K562 (cell line): ENCODE results near the gene PES1. TPM values are rescaled to one million over a fixed set of nuclear protein-coding genes. Genes with fewer than 3 reads are reported as not detected.
"Not testable (repeated sequence)": the region's sequence is repeated elsewhere in the genome, so short reads cannot be mapped to it uniquely, and the experiment has no call there.

ENCODE experiments used
- ATAC-seq: fragments of 200-7000 bp; cut with Tn5 transposase; 3 replicates; pipeline ENCODE4 v1.9.1; 2020; ENCODE audit warnings: moderate library complexity
- BruUV-seq: library from RNA; stranded (reverse); fragments of 400-500 nt; replicated peaks from 2 replicates; lab custom pipeline; 2021; lab: Mats Ljungman, UMichigan
- CTCF ChIA-PET: fragments of 300-600 bp; formaldehyde crosslinking; extraction: SDS; loops from one replicate; lab custom pipeline; 2021; ENCODE audit warnings: low intra/inter-chr PET ratio; lab: Yijun Ruan, JAX
- POLR2A ChIA-PET: fragments of 300-600, 350-650 bp; sonication (Branson Sonifier 250); formaldehyde crosslinking; extraction: SDS; loops from one replicate; lab custom pipeline; 2021; ENCODE audit warnings: antibody characterized with exemption, inconsistent platforms; lab: Yijun Ruan, JAX
- DNase-seq, 4 experiments: peaks; one replicate each; pipeline versions ENCODE4 v3.0.0 to v3.0.0-alpha.2; 2011 to 2018; ENCODE audit warnings: low spot score in 3 of 4, mixed read lengths in 3 of 4; ENCODE audit errors: extremely low read depth in 1 of 4
- FAIRE-seq: peaks from 2 replicates; lab custom pipeline; 2011; peaks lifted over from hg19 to GRCh38; lab: Jason Lieb, UNC
- H2AFZ ChIP-seq: 2 replicates; pipeline ENCODE4 v1.6.0; 2011; ENCODE audit warnings: low read depth, low read length, control low read depth, inconsistent platforms
- H3K27ac ChIP-seq: fragments of 200-600 bp; 3 replicates; pipeline ENCODE4 v1.8.0; 2011; ENCODE audit warnings: low read depth, mild to moderate bottlenecking, control low read depth, inconsistent platforms, low read length, moderate library complexity, mixed read lengths; ENCODE audit errors: extremely low read depth
- H3K27me3 ChIP-seq, 2 experiments: fragments of 300-600 bp in 1 of 2; 2 replicates in 1 of 2; 3 replicates in 1 of 2; pipeline versions ENCODE4 v1.6.0 to v1.8.0; 2011; ENCODE audit warnings: inconsistent platforms in 2 of 2, low read length in 2 of 2, mild to moderate bottlenecking in 1 of 2, mixed read lengths in 1 of 2, moderate library complexity in 1 of 2; ENCODE audit not compliant: control insufficient read depth in 2 of 2, insufficient read depth in 2 of 2
- H3K36me3 ChIP-seq: fragments of 300-600 bp; 3 replicates; pipeline ENCODE4 v1.8.0; 2011; ENCODE audit warnings: mild to moderate bottlenecking, low read length, inconsistent platforms; ENCODE audit not compliant: control insufficient read depth, insufficient read depth
- H3K4me1 ChIP-seq, 2 experiments: fragments of 200-600 bp in 1 of 2; replicated peaks in 1 of 2; 2 replicates in 1 of 2; 3 replicates in 1 of 2; pipeline versions ENCODE4 v1.5.1 to v1.8.0; 2011; ENCODE audit warnings: inconsistent platforms in 2 of 2, low read length in 2 of 2, mild to moderate bottlenecking in 1 of 2, mixed read lengths in 1 of 2, moderate library complexity in 1 of 2; ENCODE audit not compliant: control insufficient read depth in 2 of 2, insufficient read depth in 2 of 2
- H3K4me2 ChIP-seq: 2 replicates; pipeline ENCODE4 v1.6.1; 2011; ENCODE audit warnings: low read length, control low read depth, inconsistent platforms, mixed read lengths; ENCODE audit not compliant: insufficient read depth
- H3K4me3 ChIP-seq: fragments of 200-600 bp; sonication (generic), shearing (Covaris generic); 2 replicates; pipeline ENCODE4 v1.5.1; 2016; ENCODE audit warnings: control low read depth, inconsistent platforms
- H3K79me2 ChIP-seq: fragments of 200-600 bp; 3 replicates; pipeline ENCODE4 v1.8.0; 2011; ENCODE audit warnings: low read length, inconsistent platforms; ENCODE audit not compliant: control insufficient read depth, insufficient read depth
- H3K9ac ChIP-seq, 2 experiments: 2 replicates each; pipeline versions ENCODE4 v1.6.0 to v1.6.1; 2011; ENCODE audit warnings: low read depth in 2 of 2, low read length in 2 of 2, control low read depth in 1 of 2, inconsistent platforms in 1 of 2, mild to moderate bottlenecking in 1 of 2, mixed read lengths in 1 of 2; ENCODE audit not compliant: insufficient read depth in 1 of 2
- H3K9me1 ChIP-seq: one replicate; pipeline ENCODE4 v1.6.0; 2011; ENCODE audit warnings: inconsistent platforms, mild to moderate bottlenecking, low read length, moderate library complexity; ENCODE audit not compliant: control insufficient read depth, insufficient read depth
- H3K9me3 ChIP-seq: replicated peaks from 2 replicates; pipeline ENCODE4 v1.5.1; 2011; ENCODE audit warnings: low read depth, low read length, inconsistent platforms; ENCODE audit not compliant: control insufficient read depth, insufficient read depth
- H4K20me1 ChIP-seq: replicated peaks from 2 replicates; pipeline ENCODE4 v1.6.1; 2011; ENCODE audit warnings: low read length, inconsistent platforms, mixed read lengths; ENCODE audit not compliant: control insufficient read depth, insufficient read depth
- MAZ ChIP-seq, 2 experiments: fragments of 450-650 bp in 1 of 2; sonication (generic) in 1 of 2; formaldehyde crosslinking; IDR thresholded peaks in 1 of 2; conservative IDR thresholded peaks in 1 of 2; 2 replicates each; pipeline versions ENCODE4 v1.4.0 to v1.5.0; 2020; ENCODE audit warnings: mild to moderate bottlenecking in 1 of 2, missing genetic modification reagents in 1 of 2
- NFYB ChIP-seq: IDR thresholded peaks from 2 replicates; pipeline ENCODE4 v1.6.1; 2011; ENCODE audit warnings: mild to moderate bottlenecking, moderate library complexity; ENCODE audit not compliant: insufficient read length; ENCODE audit errors: extremely low read depth
- POLR2G ChIP-seq: fragments of 200-400 bp; formaldehyde crosslinking; IDR thresholded peaks from 2 replicates; pipeline ENCODE4 v1.6.1; 2017; ENCODE audit warnings: low read depth, mild to moderate bottlenecking, antibody characterized with exemption, low read length, moderate library complexity
- RAD21 ChIP-seq, 2 experiments: fragments of 250-450 bp in 1 of 2; fragments of 450-650 bp in 1 of 2; sonication (Bioruptor Pico) in 1 of 2; formaldehyde crosslinking in 1 of 2; IDR thresholded peaks in 1 of 2; conservative IDR thresholded peaks in 1 of 2; 2 replicates each; pipeline versions ENCODE4 v1.4.0 to v1.8.0; 2020 to 2022; ENCODE audit warnings: mild to moderate bottlenecking in 2 of 2, moderate library complexity in 1 of 2
- RBFOX2 ChIP-seq: fragments of 200-400 bp; formaldehyde crosslinking; IDR thresholded peaks from 2 replicates; pipeline ENCODE4 v1.6.1; 2017; ENCODE audit warnings: low read depth, mild to moderate bottlenecking, low read length, moderate library complexity
- ZNF24 ChIP-seq: fragments of 450-650 bp; IDR thresholded peaks from 2 replicates; pipeline ENCODE4 v1.6.1; 2016
- WGBS: fragments of 100-300 bp; shearing (Covaris generic); methylation state at CpG from one replicate; pipeline ENCODE4 v1.1.6; 2016; ENCODE audit warnings: low coverage, mixed read lengths; ENCODE audit not compliant: insufficient coverage; ENCODE audit errors: missing lambda C conversion rate; 5-methylcytosine and 5-hydroxymethylcytosine counted together
- in situ Hi-C: fragments of 300-500 bp; cut with MboI; formaldehyde crosslinking; loops from 4 replicates; pipeline ENCODE4 v1.15.0; 2018; ENCODE audit warnings: inconsistent platforms, mixed read lengths
- intact Hi-C: fragments of 100-400 bp; cut with micrococcal nuclease; formaldehyde crosslinking; loops from 2 replicates; pipeline ENCODE4 v1.14.2; 2022
- polyA plus RNA-seq, 8 experiments: library from polyadenylated mRNA; depleted of rRNA in 4 of 8; stranded (reverse) in 5 of 8; unstranded in 3 of 8; fragments of >200 nt; fragmentation: Nextera tagmentation in 2 of 8; fragmentation: Illumina TruSeq in 1 of 8; extraction: Ambion mirVana in 2 of 8; extraction: Trizol in 1 of 8; gene quantifications; 2 replicates each; pipeline versions ENCODE4 v1.2.1 to v1.2.3, GENCODE V29; 2011 to 2014; ENCODE audit warnings: inconsistent platforms in 1 of 8, missing spikeins in 1 of 8
- total RNA-seq, 7 experiments: library from RNA; depleted of rRNA in 6 of 7; stranded (reverse); fragments of >200 nt in 6 of 7; fragmentation: Illumina TruSeq in 2 of 7; extraction: Trizol in 2 of 7; gene quantifications; 2 replicates each; pipeline versions ENCODE4 v1.2.1 to v1.2.3, GENCODE V29; 2011 to 2021; ENCODE audit warnings: low replicate concordance in 1 of 7
- TF ChIP-seq, protein P1 (sequence below): fragments of 200-800 bp; sonication (Bioruptor generic); IDR thresholded peaks from 2 replicates; pipeline ENCODE4 v1.6.1; 2017; ENCODE audit warnings: missing genetic modification characterization, missing compliant biosample characterization
- TF ChIP-seq, protein P2 (sequence below), 3 experiments: IDR thresholded peaks in 2 of 3; conservative IDR thresholded peaks in 1 of 3; 2 replicates each; pipeline ENCODE4 v1.5.1; 2011 to 2012; ENCODE audit warnings: low read length in 3 of 3, mild to moderate bottlenecking in 3 of 3, control low read depth in 2 of 3, improper control_type of control experiment in 1 of 3, inconsistent platforms in 1 of 3, low read depth in 1 of 3, mixed read lengths in 1 of 3, moderate library complexity in 1 of 3; ENCODE audit not compliant: insufficient read depth in 2 of 3
- TF ChIP-seq, protein P3 (sequence below): fragments of 450-650 bp; IDR thresholded peaks from 2 replicates; pipeline ENCODE4 v1.6.1; 2016
- TF ChIP-seq, protein P4 (sequence below), 3 experiments: fragments of 200-800 bp in 1 of 3; sonication (Bioruptor generic) in 1 of 3; sonication (generic) in 1 of 3; formaldehyde crosslinking in 1 of 3; IDR thresholded peaks; 2 replicates each; pipeline versions ENCODE4 v1.6.1 to v1.8.0; 2016 to 2022; ENCODE audit warnings: mild to moderate bottlenecking in 2 of 3, missing compliant biosample characterization in 2 of 3, missing genetic modification characterization in 2 of 3, missing genetic modification reagents in 1 of 3
- TF ChIP-seq, protein P5 (sequence below): sonication (generic); formaldehyde crosslinking; IDR thresholded peaks from 2 replicates; pipeline ENCODE4 v1.8.1; 2023; ENCODE audit warnings: mild to moderate bottlenecking, missing genetic modification reagents

The PES1 gene
- total and polyA plus RNA-seq, 9 of the 15 experiments (the other 6 are each of a cell fraction or from before 2014, with no cell fraction given): 6.5 to 158 (median 94.3) TPM

DNA sequence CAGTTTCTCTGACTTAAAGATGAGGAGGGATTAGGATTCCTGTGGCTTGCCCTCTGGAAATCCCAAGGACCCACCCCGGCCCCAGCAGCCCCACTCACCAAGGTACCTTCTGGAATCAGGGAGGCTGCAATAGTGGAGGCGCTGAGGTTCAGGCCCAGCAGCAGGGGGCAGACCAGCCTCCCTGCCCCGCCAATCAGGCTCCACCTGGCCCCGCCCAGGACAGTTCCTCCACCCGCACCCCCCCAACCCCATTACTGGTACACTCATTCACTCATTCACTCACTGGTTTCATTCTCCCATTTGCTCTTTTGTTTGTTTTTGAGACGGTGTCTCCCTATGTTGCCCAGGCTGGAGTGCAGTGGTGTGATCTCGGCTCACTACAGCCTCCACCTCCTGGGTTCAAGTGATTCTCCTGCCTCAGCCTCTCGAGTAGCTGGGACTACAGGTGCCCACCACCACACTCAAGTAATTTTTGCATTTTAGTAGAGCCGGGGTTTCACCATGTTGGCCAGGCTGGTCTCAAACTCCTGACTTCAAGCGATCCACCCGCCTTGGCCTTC is 31.0 kb downstream of the PES1 start:
- peak; percentile 69 to 86 (median 76) for DNase-seq
- WGBS: 48% methylated on average over 6 of the region's 11 CpGs
- CTCF ChIA-PET: interaction anchor here (0.6 to 1.1 kb wide), 2 partner anchors 194 to 670 kb away, joined by 3 read pairs; no protein-coding TSS in a partner anchor
- TF ChIP-seq RAD21 (CRISPR knock-in tag; conservative IDR thresholded peaks at IDR 0.05 in 1 of 2, IDR thresholded peaks at IDR 0.05 in 1 of 2): 0 out of 4 replicates have a peak, but pooled peaks of 1 of the 2 experiments have one; percentile 9
- TF ChIP-seq NFYB: peak; percentile 13
- peak; percentile 96 for TF ChIP-seq ZNF24
- TF ChIP-seq, protein P1, sequence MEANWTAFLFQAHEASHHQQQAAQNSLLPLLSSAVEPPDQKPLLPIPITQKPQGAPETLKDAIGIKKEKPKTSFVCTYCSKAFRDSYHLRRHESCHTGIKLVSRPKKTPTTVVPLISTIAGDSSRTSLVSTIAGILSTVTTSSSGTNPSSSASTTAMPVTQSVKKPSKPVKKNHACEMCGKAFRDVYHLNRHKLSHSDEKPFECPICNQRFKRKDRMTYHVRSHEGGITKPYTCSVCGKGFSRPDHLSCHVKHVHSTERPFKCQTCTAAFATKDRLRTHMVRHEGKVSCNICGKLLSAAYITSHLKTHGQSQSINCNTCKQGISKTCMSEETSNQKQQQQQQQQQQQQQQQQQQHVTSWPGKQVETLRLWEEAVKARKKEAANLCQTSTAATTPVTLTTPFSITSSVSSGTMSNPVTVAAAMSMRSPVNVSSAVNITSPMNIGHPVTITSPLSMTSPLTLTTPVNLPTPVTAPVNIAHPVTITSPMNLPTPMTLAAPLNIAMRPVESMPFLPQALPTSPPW (CRISPR knock-in tag): peak; percentile 67
- TF ChIP-seq POLR2G: peak; percentile 37
- TF ChIP-seq, protein P2, sequence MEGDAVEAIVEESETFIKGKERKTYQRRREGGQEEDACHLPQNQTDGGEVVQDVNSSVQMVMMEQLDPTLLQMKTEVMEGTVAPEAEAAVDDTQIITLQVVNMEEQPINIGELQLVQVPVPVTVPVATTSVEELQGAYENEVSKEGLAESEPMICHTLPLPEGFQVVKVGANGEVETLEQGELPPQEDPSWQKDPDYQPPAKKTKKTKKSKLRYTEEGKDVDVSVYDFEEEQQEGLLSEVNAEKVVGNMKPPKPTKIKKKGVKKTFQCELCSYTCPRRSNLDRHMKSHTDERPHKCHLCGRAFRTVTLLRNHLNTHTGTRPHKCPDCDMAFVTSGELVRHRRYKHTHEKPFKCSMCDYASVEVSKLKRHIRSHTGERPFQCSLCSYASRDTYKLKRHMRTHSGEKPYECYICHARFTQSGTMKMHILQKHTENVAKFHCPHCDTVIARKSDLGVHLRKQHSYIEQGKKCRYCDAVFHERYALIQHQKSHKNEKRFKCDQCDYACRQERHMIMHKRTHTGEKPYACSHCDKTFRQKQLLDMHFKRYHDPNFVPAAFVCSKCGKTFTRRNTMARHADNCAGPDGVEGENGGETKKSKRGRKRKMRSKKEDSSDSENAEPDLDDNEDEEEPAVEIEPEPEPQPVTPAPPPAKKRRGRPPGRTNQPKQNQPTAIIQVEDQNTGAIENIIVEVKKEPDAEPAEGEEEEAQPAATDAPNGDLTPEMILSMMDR (IDR thresholded peaks at IDR 0.05 in 2 of 3, conservative IDR thresholded peaks at IDR 0.05 in 1 of 3; ENCODE audit: insufficient read depth in 2 of 3, low read depth in 1 of 3, low read length in 3 of 3): peak; percentile 22 to 48 (median 38); a peak in 4 of 6 replicates
- peak in 1 of 2 experiments; percentile 39; a peak in 1 of 4 replicates for TF ChIP-seq MAZ (CRISPR knock-in tag; conservative IDR thresholded peaks at IDR 0.05 in 1 of 2, IDR thresholded peaks at IDR 0.05 in 1 of 2)
- TF ChIP-seq, protein P3, sequence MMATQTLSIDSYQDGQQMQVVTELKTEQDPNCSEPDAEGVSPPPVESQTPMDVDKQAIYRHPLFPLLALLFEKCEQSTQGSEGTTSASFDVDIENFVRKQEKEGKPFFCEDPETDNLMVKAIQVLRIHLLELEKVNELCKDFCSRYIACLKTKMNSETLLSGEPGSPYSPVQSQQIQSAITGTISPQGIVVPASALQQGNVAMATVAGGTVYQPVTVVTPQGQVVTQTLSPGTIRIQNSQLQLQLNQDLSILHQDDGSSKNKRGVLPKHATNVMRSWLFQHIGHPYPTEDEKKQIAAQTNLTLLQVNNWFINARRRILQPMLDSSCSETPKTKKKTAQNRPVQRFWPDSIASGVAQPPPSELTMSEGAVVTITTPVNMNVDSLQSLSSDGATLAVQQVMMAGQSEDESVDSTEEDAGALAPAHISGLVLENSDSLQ: peak; percentile 93
- TF ChIP-seq, protein P4, sequence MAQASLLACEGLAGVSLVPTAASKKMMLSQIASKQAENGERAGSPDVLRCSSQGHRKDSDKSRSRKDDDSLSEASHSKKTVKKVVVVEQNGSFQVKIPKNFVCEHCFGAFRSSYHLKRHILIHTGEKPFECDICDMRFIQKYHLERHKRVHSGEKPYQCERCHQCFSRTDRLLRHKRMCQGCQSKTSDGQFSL (CRISPR knock-in tag; IDR thresholded peaks at IDR 0.05): peak; percentile 92
- TF ChIP-seq, protein P4 (tag; IDR thresholded peaks at IDR 0.05): peak in 1 of 2 experiments; percentile 60; a peak in 1 of 4 replicates
- TF ChIP-seq RBFOX2: 0 out of 2 replicates have a peak, but pooled peaks have one; percentile 25
- TF ChIP-seq, protein P5, sequence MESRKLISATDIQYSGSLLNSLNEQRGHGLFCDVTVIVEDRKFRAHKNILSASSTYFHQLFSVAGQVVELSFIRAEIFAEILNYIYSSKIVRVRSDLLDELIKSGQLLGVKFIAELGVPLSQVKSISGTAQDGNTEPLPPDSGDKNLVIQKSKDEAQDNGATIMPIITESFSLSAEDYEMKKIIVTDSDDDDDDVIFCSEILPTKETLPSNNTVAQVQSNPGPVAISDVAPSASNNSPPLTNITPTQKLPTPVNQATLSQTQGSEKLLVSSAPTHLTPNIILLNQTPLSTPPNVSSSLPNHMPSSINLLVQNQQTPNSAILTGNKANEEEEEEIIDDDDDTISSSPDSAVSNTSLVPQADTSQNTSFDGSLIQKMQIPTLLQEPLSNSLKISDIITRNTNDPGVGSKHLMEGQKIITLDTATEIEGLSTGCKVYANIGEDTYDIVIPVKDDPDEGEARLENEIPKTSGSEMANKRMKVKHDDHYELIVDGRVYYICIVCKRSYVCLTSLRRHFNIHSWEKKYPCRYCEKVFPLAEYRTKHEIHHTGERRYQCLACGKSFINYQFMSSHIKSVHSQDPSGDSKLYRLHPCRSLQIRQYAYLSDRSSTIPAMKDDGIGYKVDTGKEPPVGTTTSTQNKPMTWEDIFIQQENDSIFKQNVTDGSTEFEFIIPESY (CRISPR knock-in tag): peak; percentile 85

More for the DNA sequence above, 31.0 kb downstream of the PES1 start:
- H3K36me3 ChIP-seq, in situ Hi-C loops, H3K27me3 ChIP-seq, intact Hi-C loops, H3K9me3 ChIP-seq, H4K20me1 ChIP-seq, BruUV-seq, H3K9me1 ChIP-seq, H3K79me2 ChIP-seq, H3K27ac ChIP-seq: not testable (repeated sequence)
- Histone ChIP-seq H3K9ac (peak overlapping the region in 1 of 2 experiments; percentile 79; a peak in 1 of 4 replicates), H3K4me3 (peak overlapping the region; percentile 19; the same call in 1 of the 2 replicates), H2AFZ (peak overlapping the region; percentile 81), H3K4me2 (peak overlapping the region; percentile 49), H3K4me1 (peaks cover 0 to 20% of the 10 kb centered on the region in 2 experiments; a peak in 3 of 5 replicates)
- POLR2A ChIA-PET: interaction anchor here (1.5 kb wide), 1 partner anchor 11 kb away, joined by 6 read pairs; no protein-coding TSS in a partner anchor
- peak; percentile 99 for ATAC-seq
- peak; percentile 35 for FAIRE-seq
